ENCODE data around the gene RALB.

Gene RALB

DNA sequence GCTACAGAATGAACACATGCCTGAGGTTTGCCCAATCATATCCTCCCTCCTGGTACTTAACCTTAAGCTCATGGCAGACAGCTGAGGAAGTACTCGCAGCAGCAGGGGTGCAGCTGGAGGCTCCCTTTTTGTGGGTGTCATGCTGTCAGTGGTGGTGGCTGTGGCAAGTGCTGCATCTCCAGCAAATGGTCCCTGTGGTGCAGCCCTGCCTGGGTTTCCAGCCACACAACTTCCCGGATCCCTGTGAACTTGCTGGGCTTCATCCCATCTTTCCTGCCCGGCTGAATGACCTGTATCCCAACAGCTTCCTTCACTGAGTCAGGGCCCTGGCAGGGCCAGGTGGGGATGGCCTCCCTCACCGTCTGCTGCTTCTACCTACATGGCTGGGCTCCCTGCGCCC lies 34.5 kb upstream of the RALB start:
- Histone ChIP-seq H3K27me3 (replicated peaks; ENCODE audit: insufficient read depth, low read length) (no peaks in the 10 kb centered on the region), H3K27ac (ENCODE audit: low read length) (no peak overlapping the region), H3K36me3 (replicated peaks; ENCODE audit: insufficient read depth, low read length) (no peaks in the 10 kb centered on the region), H4K20me1 (ENCODE audit: insufficient read depth, low read length) (no peaks in the 10 kb centered on the region), H3K4me2 (ENCODE audit: low read depth, low read length) (no peak overlapping the region), H3K79me2 (ENCODE audit: low read length) (peaks cover 14% of the 10 kb centered on the region), H3K9me2 (replicated peaks; ENCODE audit: insufficient read depth, low read length) (no peaks in the 10 kb centered on the region), H3F3A (ENCODE audit: insufficient read depth, low read length) (no peaks in the 10 kb centered on the region), H3K9ac (ENCODE audit: low read length) (no peak overlapping the region), H2AFZ (ENCODE audit: low read length) (no peak overlapping the region), H3K4me3 (ENCODE audit: low read length) (no peak overlapping the region), H3K9me3 (replicated peaks; ENCODE audit: insufficient read depth, low read length) (no peaks in the 10 kb centered on the region), H3K4me1 (ENCODE audit: low read length) (peaks cover 7% of the 10 kb centered on the region; the same call in 1 of the 2 replicates)
- TF ChIP-seq, protein P1, sequence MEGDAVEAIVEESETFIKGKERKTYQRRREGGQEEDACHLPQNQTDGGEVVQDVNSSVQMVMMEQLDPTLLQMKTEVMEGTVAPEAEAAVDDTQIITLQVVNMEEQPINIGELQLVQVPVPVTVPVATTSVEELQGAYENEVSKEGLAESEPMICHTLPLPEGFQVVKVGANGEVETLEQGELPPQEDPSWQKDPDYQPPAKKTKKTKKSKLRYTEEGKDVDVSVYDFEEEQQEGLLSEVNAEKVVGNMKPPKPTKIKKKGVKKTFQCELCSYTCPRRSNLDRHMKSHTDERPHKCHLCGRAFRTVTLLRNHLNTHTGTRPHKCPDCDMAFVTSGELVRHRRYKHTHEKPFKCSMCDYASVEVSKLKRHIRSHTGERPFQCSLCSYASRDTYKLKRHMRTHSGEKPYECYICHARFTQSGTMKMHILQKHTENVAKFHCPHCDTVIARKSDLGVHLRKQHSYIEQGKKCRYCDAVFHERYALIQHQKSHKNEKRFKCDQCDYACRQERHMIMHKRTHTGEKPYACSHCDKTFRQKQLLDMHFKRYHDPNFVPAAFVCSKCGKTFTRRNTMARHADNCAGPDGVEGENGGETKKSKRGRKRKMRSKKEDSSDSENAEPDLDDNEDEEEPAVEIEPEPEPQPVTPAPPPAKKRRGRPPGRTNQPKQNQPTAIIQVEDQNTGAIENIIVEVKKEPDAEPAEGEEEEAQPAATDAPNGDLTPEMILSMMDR (IDR thresholded peaks at IDR 0.05; ENCODE audit: low read length) = no peak
- TF ChIP-seq EZH2 (optimal IDR thresholded peaks at IDR 0.05; ENCODE audit: low read depth, low read length) (no peak), EZH2phosphoT487 (IDR thresholded peaks at IDR 0.05; ENCODE audit: low read length) (no peak)
- DNase-seq = no peak

GRCh38 chr2:120219291-120219690 lies 33.4 kb upstream of the RALB start:
- Histone ChIP-seq H3K4me1 (ENCODE audit: low read length) (peaks cover 11% of the 10 kb centered on the region; the same call in 1 of the 2 replicates), H3K4me2 (ENCODE audit: low read depth, low read length) (no peak overlapping the region), H3K9me3 (replicated peaks; ENCODE audit: insufficient read depth, low read length) (no peaks in the 10 kb centered on the region), H3K79me2 (ENCODE audit: low read length) (peaks cover 14% of the 10 kb centered on the region), H3K4me3 (ENCODE audit: low read length) (no peak overlapping the region), H3K27ac (ENCODE audit: low read length) (no peak overlapping the region), H3K27me3 (replicated peaks; ENCODE audit: insufficient read depth, low read length) (no peaks in the 10 kb centered on the region), H4K20me1 (ENCODE audit: insufficient read depth, low read length) (no peaks in the 10 kb centered on the region), H3K9me2 (replicated peaks; ENCODE audit: insufficient read depth, low read length) (no peaks in the 10 kb centered on the region), H3F3A (ENCODE audit: insufficient read depth, low read length) (no peaks in the 10 kb centered on the region), H3K9ac (ENCODE audit: low read length) (no peak overlapping the region), H3K36me3 (replicated peaks; ENCODE audit: insufficient read depth, low read length) (no peaks in the 10 kb centered on the region), H2AFZ (ENCODE audit: low read length) (no peak overlapping the region)
- no peak for DNase-seq
- TF ChIP-seq, protein P1 (IDR thresholded peaks at IDR 0.05; ENCODE audit: low read length) = no peak
- TF ChIP-seq EZH2phosphoT487 (IDR thresholded peaks at IDR 0.05; ENCODE audit: low read length) (no peak), EZH2 (optimal IDR thresholded peaks at IDR 0.05; ENCODE audit: low read depth, low read length) (no peak)

DNA sequence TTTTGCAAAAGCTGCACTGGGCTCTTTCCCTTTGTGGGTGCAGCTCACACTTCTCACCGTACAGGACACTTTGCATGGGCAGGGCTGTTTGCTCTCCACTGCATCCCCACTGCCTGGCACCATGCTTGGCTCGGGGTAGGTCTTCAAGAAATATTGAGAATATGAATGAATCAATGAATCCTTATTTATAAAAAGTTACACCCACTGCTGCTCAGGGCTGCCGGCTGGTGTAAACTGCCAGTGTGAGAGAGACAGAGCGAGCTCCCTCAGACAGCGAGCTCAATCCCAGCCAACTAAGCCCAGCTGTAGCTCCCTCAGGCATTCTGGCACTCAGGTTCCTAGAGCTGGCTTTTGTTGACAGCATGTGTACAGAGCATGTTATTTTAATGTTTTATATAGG lies 32.9 kb upstream of the RALB start:
- Histone ChIP-seq H3K27me3 (replicated peaks; ENCODE audit: insufficient read depth, low read length) (no peaks in the 10 kb centered on the region), H2AFZ (ENCODE audit: low read length) (no peak overlapping the region), H3K9me2 (replicated peaks; ENCODE audit: insufficient read depth, low read length) (no peaks in the 10 kb centered on the region), H3F3A (ENCODE audit: insufficient read depth, low read length) (no peaks in the 10 kb centered on the region), H3K36me3 (replicated peaks; ENCODE audit: insufficient read depth, low read length) (no peaks in the 10 kb centered on the region), H4K20me1 (ENCODE audit: insufficient read depth, low read length) (no peaks in the 10 kb centered on the region), H3K27ac (ENCODE audit: low read length) (no peak overlapping the region), H3K9ac (ENCODE audit: low read length) (no peak overlapping the region), H3K9me3 (replicated peaks; ENCODE audit: insufficient read depth, low read length) (no peaks in the 10 kb centered on the region), H3K4me2 (ENCODE audit: low read depth, low read length) (no peak overlapping the region), H3K4me3 (ENCODE audit: low read length) (no peak overlapping the region), H3K79me2 (ENCODE audit: low read length) (peaks cover 14% of the 10 kb centered on the region), H3K4me1 (ENCODE audit: low read length) (peaks cover 11% of the 10 kb centered on the region; the same call in 1 of the 2 replicates)
- no peak for DNase-seq
- TF ChIP-seq EZH2phosphoT487 (IDR thresholded peaks at IDR 0.05; ENCODE audit: low read length) (no peak), EZH2 (optimal IDR thresholded peaks at IDR 0.05; ENCODE audit: low read depth, low read length) (no peak)
- TF ChIP-seq, protein P1 (IDR thresholded peaks at IDR 0.05; ENCODE audit: low read length) = no peak
